H9 (cell line): Measurements from ENCODE around the gene TMA16. TPM values are rescaled to one million over a fixed set of nuclear protein-coding genes. Genes with fewer than 3 reads are reported as not detected.

ENCODE experiments used
- DNase-seq: peaks from one replicate; pipeline ENCODE4 v3.0.0-alpha.2; 2017
- H2AFZ ChIP-seq: one replicate; pipeline ENCODE4 v1.6.1; 2013; ENCODE audit warnings: mild to moderate bottlenecking, low read length, control low read depth, moderate library complexity
- H2AK5ac ChIP-seq: 2 replicates; pipeline ENCODE4 v1.6.1; 2013; ENCODE audit warnings: low read length, control low read depth, mixed read lengths; ENCODE audit not compliant: insufficient read length
- H2BK120ac ChIP-seq: one replicate; pipeline ENCODE4 v1.6.1; 2013; ENCODE audit warnings: low read depth, mild to moderate bottlenecking, low read length, control low read depth, inconsistent platforms; ENCODE audit not compliant: poor library complexity, severe bottlenecking
- H2BK12ac ChIP-seq: 2 replicates; pipeline ENCODE4 v1.6.1; 2013; ENCODE audit warnings: low read length, control low read depth, mixed read lengths, low read depth; ENCODE audit not compliant: insufficient read length
- H2BK15ac ChIP-seq: 2 replicates; pipeline ENCODE4 v1.6.1; 2013; ENCODE audit warnings: low read depth, low read length, control low read depth
- H2BK20ac ChIP-seq: one replicate; pipeline ENCODE4 v1.6.1; 2013; ENCODE audit warnings: low read depth, mild to moderate bottlenecking, low read length, control low read depth, inconsistent platforms; ENCODE audit not compliant: poor library complexity, severe bottlenecking
- H2BK5ac ChIP-seq: 2 replicates; pipeline ENCODE4 v1.6.1; 2013; ENCODE audit warnings: low read length, control low read depth, mixed read lengths; ENCODE audit not compliant: insufficient read length
- H3K14ac ChIP-seq: 2 replicates; pipeline ENCODE4 v1.6.1; 2013; ENCODE audit warnings: low read length, control low read depth; ENCODE audit not compliant: insufficient read depth
- H3K18ac ChIP-seq: 2 replicates; pipeline ENCODE4 v1.6.1; 2013; ENCODE audit warnings: low read depth, mild to moderate bottlenecking, mixed read lengths, low read length, control low read depth; ENCODE audit not compliant: insufficient read length
- H3K23ac ChIP-seq: 2 replicates; pipeline ENCODE4 v1.6.1; 2013; ENCODE audit warnings: low read length, control low read depth, mixed read lengths, low read depth; ENCODE audit not compliant: insufficient read length
- H3K23me2 ChIP-seq: 2 replicates; pipeline ENCODE4 v1.6.1; 2013; ENCODE audit warnings: low read depth, mild to moderate bottlenecking, mixed read lengths, low read length, control low read depth; ENCODE audit not compliant: insufficient read length, poor library complexity, severe bottlenecking
- H3K27ac ChIP-seq: 2 replicates; pipeline ENCODE4 v1.5.1; 2013; ENCODE audit warnings: low read length, control low read depth, mixed read lengths, low read depth; ENCODE audit not compliant: insufficient read length
- H3K27me3 ChIP-seq: 2 replicates; pipeline ENCODE4 v1.6.1; 2013; ENCODE audit warnings: low read length, control low read depth, inconsistent platforms; ENCODE audit not compliant: insufficient read depth
- H3K4ac ChIP-seq: 2 replicates; pipeline ENCODE4 v1.6.1; 2013; ENCODE audit warnings: low read depth, mild to moderate bottlenecking, control low read depth, inconsistent platforms, low read length, moderate library complexity
- H3K4me1 ChIP-seq: 2 replicates; pipeline ENCODE4 v1.6.1; 2013; ENCODE audit warnings: low read length, control low read depth, inconsistent platforms; ENCODE audit not compliant: insufficient read depth
- H3K4me2 ChIP-seq: 2 replicates; pipeline ENCODE4 v1.6.1; 2013; ENCODE audit warnings: low read length, control low read depth, mixed read lengths; ENCODE audit not compliant: insufficient read length, insufficient read depth
- H3K56ac ChIP-seq: 2 replicates; pipeline ENCODE4 v1.6.1; 2013; ENCODE audit warnings: low read depth, mild to moderate bottlenecking, mixed read lengths, low read length, control low read depth; ENCODE audit not compliant: insufficient read length
- H3K79me1 ChIP-seq: 2 replicates; pipeline ENCODE4 v1.6.1; 2013; ENCODE audit warnings: low read depth, mild to moderate bottlenecking, moderate library complexity, low read length, control low read depth, inconsistent platforms; ENCODE audit not compliant: insufficient read depth, poor library complexity, severe bottlenecking
- H3K79me2 ChIP-seq: 2 replicates; pipeline ENCODE4 v1.6.1; 2013; ENCODE audit warnings: low read length, control low read depth, inconsistent platforms; ENCODE audit not compliant: insufficient read depth
- H3K9ac ChIP-seq: 2 replicates; pipeline ENCODE4 v1.6.1; 2013; ENCODE audit warnings: low read length, control low read depth, mixed read lengths; ENCODE audit not compliant: insufficient read length; ENCODE audit errors: extremely low read depth
- H3K9me3 ChIP-seq: one replicate; pipeline ENCODE4 v1.6.1; 2013; ENCODE audit warnings: low read depth, low read length, inconsistent platforms; ENCODE audit not compliant: control insufficient read depth
- H3T11ph ChIP-seq: one replicate; pipeline ENCODE4 v1.6.1; 2013; ENCODE audit warnings: mild to moderate bottlenecking, low read length, control low read depth, inconsistent platforms
- H4K20me1 ChIP-seq: one replicate; pipeline ENCODE4 v1.6.1; 2013; ENCODE audit not compliant: control insufficient read depth, insufficient read length, insufficient read depth
- H4K5ac ChIP-seq: 2 replicates; pipeline ENCODE4 v1.6.1; 2013; ENCODE audit warnings: low read depth, mild to moderate bottlenecking, mixed read lengths, low read length, control low read depth; ENCODE audit not compliant: insufficient read length
- H4K8ac ChIP-seq: replicated peaks from 2 replicates; pipeline ENCODE4 v1.6.1; 2013; ENCODE audit warnings: low read length, control low read depth, mixed read lengths, low read depth; ENCODE audit not compliant: insufficient read length
- H4K91ac ChIP-seq: 2 replicates; pipeline ENCODE4 v1.6.1; 2013; ENCODE audit warnings: low read depth, mild to moderate bottlenecking, moderate library complexity, mixed read lengths, low read length, control low read depth; ENCODE audit not compliant: insufficient read length
- H3K27ac Mint-ChIP-seq, 3 experiments: 2 replicates in 2 of 3; 3 replicates in 1 of 3; pipeline ENCODE4 v1.8.0; 2020 to 2021; ENCODE audit warnings: mixed read lengths in 3 of 3, mild to moderate bottlenecking in 1 of 3, moderate library complexity in 1 of 3
- H3K27me3 Mint-ChIP-seq: 2 replicates; pipeline ENCODE4 v1.8.0; 2021; ENCODE audit warnings: low read depth, mild to moderate bottlenecking, moderate library complexity, mixed read lengths
- H3K36me3 Mint-ChIP-seq, 3 experiments: 2 replicates in 2 of 3; 3 replicates in 1 of 3; pipeline ENCODE4 v1.8.0; 2020 to 2021; ENCODE audit warnings: low read depth in 3 of 3, mixed read lengths in 3 of 3; ENCODE audit not compliant: insufficient read depth in 1 of 3
- H3K4me1 Mint-ChIP-seq, 2 experiments: 2 replicates each; pipeline ENCODE4 v1.8.0; 2020; ENCODE audit warnings: mixed read lengths in 2 of 2
- H3K4me3 Mint-ChIP-seq, 2 experiments: 2 replicates in 1 of 2; 3 replicates in 1 of 2; pipeline ENCODE4 v1.8.0; 2020 to 2021; ENCODE audit warnings: mild to moderate bottlenecking in 2 of 2, mixed read lengths in 2 of 2, moderate library complexity in 1 of 2
- H3K9me3 Mint-ChIP-seq, 2 experiments: 2 replicates in 1 of 2; 3 replicates in 1 of 2; pipeline ENCODE4 v1.8.0; 2020; ENCODE audit warnings: mild to moderate bottlenecking in 2 of 2, mixed read lengths in 2 of 2, moderate library complexity in 1 of 2
- CTCF ChIP-seq: fragments of 200-600 bp; sonication (generic); conservative IDR thresholded peaks from 3 replicates; pipeline ENCODE4 v1.8.0; 2021; ENCODE audit warnings: antibody characterized with exemption, mild to moderate bottlenecking
- WGBS: extraction: QIAGEN DNeasy Blood & Tissue Kit; methylation state at CpG from one replicate; pipeline ENCODE4 v1.1.7; 2013; ENCODE audit warnings: missing lambda C conversion rate, low lambda C conversion rate, mixed read lengths; ENCODE audit not compliant: insufficient read length; ENCODE audit errors: extremely low coverage; 5-methylcytosine and 5-hydroxymethylcytosine counted together
- total RNA-seq: library from RNA; stranded (reverse); gene quantifications from 2 replicates; pipeline ENCODE4 v1.2.1, GENCODE V29; 2021

The TMA16 gene
- total RNA-seq, 1 experiment from 2014 or later, result 61.3 TPM

GRCh38 chr4:163527172-163527571 lies 32.7 kb downstream of the TMA16 start:
- no peak overlapping the region for H3K23ac ChIP-seq
- H3K14ac ChIP-seq, result no peak overlapping the region
- no peaks in the 10 kb centered on the region for H3K79me1 ChIP-seq
- H3K56ac ChIP-seq, result no peak overlapping the region
- H4K5ac ChIP-seq, result no peak overlapping the region
- no peak overlapping the region for H4K91ac ChIP-seq
- no peak for TF ChIP-seq CTCF
- no peak overlapping the region for H3K4me2 ChIP-seq
- H3K9ac ChIP-seq, result no peak overlapping the region
- no peak overlapping the region for H3K4ac ChIP-seq
- no peaks in the 10 kb centered on the region for H3K79me2 ChIP-seq
- no peak for DNase-seq
- no peak overlapping the region for H4K8ac ChIP-seq
- no peak overlapping the region for H2AK5ac ChIP-seq
- H2AFZ ChIP-seq, result no peak overlapping the region
- H2BK15ac ChIP-seq, result no peak overlapping the region
- Mint-ChIP-seq H3K27ac (no peak overlapping the region), H3K4me1 (peaks cover 2 to 9% of the 10 kb centered on the region in 2 experiments; a peak in 2 of 4 replicates), H3K9me3 (no peaks in the 10 kb centered on the region), H3K36me3 (peaks cover 18 to 57% (median 56%) of the 10 kb centered on the region in 3 experiments; a peak in 6 of 7 replicates), H3K27me3 (no peaks in the 10 kb centered on the region), H3K4me3 (no peak overlapping the region)
- no peak overlapping the region for H3T11ph ChIP-seq
- no peaks in the 10 kb centered on the region for H3K27me3 ChIP-seq
- no peaks in the 10 kb centered on the region for H3K9me3 ChIP-seq
- H3K27ac ChIP-seq, result no peak overlapping the region
- no peaks in the 10 kb centered on the region for H4K20me1 ChIP-seq
- H2BK120ac ChIP-seq, result no peak overlapping the region
- no peaks in the 10 kb centered on the region for H3K23me2 ChIP-seq
- no peaks in the 10 kb centered on the region for H3K4me1 ChIP-seq
- no peak overlapping the region for H2BK5ac ChIP-seq
- no CpG with 5 or more reads among the region's 2 CpGs for WGBS
- no peak overlapping the region for H2BK12ac ChIP-seq
- H2BK20ac ChIP-seq, result no peak overlapping the region
- no peak overlapping the region for H3K18ac ChIP-seq
